ENCODE results near the gene CALD1.

DNA sequence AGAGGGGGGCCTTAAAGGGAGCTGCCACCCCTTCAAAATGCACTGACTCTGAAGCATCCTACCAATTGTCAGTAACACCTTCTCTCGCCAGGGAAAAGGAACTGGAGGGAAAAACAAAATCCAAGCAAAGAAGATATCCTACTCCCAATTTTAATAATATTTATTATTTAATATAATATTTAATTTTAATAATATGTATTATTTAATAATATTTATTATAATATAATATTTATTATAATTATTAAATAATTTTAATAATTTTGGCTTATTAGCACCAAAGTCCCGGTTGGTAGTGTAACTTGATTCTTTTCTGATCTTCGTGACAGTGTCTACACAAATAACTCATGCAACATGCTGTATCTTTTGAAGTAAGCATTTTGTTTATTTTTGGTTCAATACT is 148.3 kb downstream of the CALD1 start:
- TF ChIP-seq, protein P1, sequence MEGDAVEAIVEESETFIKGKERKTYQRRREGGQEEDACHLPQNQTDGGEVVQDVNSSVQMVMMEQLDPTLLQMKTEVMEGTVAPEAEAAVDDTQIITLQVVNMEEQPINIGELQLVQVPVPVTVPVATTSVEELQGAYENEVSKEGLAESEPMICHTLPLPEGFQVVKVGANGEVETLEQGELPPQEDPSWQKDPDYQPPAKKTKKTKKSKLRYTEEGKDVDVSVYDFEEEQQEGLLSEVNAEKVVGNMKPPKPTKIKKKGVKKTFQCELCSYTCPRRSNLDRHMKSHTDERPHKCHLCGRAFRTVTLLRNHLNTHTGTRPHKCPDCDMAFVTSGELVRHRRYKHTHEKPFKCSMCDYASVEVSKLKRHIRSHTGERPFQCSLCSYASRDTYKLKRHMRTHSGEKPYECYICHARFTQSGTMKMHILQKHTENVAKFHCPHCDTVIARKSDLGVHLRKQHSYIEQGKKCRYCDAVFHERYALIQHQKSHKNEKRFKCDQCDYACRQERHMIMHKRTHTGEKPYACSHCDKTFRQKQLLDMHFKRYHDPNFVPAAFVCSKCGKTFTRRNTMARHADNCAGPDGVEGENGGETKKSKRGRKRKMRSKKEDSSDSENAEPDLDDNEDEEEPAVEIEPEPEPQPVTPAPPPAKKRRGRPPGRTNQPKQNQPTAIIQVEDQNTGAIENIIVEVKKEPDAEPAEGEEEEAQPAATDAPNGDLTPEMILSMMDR (IDR thresholded peaks at IDR 0.05; ENCODE audit: poor library complexity, severe bottlenecking) = no peak
- TF ChIP-seq, protein P2, sequence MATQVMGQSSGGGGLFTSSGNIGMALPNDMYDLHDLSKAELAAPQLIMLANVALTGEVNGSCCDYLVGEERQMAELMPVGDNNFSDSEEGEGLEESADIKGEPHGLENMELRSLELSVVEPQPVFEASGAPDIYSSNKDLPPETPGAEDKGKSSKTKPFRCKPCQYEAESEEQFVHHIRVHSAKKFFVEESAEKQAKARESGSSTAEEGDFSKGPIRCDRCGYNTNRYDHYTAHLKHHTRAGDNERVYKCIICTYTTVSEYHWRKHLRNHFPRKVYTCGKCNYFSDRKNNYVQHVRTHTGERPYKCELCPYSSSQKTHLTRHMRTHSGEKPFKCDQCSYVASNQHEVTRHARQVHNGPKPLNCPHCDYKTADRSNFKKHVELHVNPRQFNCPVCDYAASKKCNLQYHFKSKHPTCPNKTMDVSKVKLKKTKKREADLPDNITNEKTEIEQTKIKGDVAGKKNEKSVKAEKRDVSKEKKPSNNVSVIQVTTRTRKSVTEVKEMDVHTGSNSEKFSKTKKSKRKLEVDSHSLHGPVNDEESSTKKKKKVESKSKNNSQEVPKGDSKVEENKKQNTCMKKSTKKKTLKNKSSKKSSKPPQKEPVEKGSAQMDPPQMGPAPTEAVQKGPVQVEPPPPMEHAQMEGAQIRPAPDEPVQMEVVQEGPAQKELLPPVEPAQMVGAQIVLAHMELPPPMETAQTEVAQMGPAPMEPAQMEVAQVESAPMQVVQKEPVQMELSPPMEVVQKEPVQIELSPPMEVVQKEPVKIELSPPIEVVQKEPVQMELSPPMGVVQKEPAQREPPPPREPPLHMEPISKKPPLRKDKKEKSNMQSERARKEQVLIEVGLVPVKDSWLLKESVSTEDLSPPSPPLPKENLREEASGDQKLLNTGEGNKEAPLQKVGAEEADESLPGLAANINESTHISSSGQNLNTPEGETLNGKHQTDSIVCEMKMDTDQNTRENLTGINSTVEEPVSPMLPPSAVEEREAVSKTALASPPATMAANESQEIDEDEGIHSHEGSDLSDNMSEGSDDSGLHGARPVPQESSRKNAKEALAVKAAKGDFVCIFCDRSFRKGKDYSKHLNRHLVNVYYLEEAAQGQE (IDR thresholded peaks at IDR 0.05; ENCODE audit: borderline replicate concordance) = no peak
